Measurements from ENCODE around the gene CLDN16.
A peak's percentile ranks its signal among the peaks of the same experiment; 100 is the strongest.

The CLDN16 gene

GRCh38 chr3:190381441-190381840 is 6.5 kb upstream of the CLDN16 start:
- no peak for DNase-seq

- DNase-seq, result no peak
Measured at GRCh38 chr3:190382082-190382481, 5.9 kb upstream of the CLDN16 start.

- DNase-seq, result no peak
Measured at GRCh38 chr3:190384309-190384756, 3.6 kb upstream of the CLDN16 start.

DNA sequence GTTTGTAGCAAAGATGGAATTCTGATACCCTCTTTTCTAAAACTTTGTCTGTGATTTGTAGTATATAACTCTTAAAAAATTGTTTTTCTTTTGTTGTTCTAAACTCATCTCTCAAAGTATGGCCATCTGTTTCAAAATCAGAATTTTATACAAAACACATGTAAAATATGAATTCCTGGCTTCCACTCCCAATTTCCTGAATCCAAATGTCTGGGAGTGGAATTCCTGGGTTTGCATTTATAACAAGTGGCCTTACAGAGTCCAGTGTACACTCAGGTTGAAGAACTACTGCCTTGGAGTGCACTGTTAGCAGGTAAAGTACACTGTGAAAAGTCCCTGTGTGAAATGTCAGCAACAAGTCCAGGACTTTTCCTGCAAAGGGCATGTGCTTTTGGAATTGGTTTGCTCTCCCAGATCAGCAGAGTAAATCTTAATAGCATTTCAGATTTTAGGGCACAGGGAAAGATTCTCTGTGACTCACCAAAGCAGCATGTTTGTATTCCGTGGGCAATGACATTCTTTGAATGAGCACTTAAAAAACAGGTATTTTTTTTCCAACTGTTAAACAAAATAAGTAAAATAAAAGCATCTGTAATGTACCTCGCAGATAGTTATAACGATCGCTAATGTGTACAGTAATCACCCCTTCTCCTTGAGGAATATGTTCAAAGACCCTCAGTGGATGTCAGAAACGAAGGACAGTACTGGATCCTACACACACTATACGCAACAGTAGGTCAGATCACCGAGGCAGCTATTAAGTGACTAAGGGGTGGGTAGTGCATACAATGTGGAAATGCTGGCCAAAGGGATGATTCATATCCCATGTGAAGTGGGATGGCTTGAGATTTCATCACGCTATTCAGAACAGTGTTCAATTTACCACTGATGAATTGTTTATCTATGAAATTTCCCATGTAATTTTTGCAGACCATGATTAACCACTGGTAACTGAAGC is 2.0 kb upstream of the CLDN16 start:
- DNase-seq, result no peak

GRCh38 chr3:190388703-190389102 is 740 bp downstream of the CLDN16 start:
- no peak for DNase-seq

GRCh38 chr3:190396001-190396400 is 8.0 kb downstream of the CLDN16 start:
- DNase-seq, result no peak

GRCh38 chr3:190397889-190398288 is 9.9 kb downstream of the CLDN16 start:
- DNase-seq, result no peak

- no peak for DNase-seq
Measured at GRCh38 chr3:190399677-190400076, 11.7 kb downstream of the CLDN16 start.

- no peak for DNase-seq
Measured at GRCh38 chr3:190401963-190402362, 14.0 kb downstream of the CLDN16 start.

DNA sequence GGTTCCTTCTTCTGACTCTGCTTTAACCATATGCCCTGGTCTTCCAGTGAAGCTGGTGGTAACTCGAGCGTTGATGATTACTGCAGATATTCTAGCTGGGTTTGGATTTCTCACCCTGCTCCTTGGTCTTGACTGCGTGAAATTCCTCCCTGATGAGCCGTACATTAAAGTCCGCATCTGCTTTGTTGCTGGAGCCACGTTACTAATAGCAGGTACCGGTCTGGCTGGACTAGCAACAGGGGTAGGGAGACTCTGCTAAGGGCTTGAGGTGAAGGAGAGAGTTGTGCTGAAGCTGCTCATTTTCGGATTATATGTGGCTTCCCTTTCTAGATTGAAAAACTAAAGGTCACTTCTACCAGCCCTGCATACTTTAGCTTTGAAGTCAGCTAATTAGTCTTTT is 16.8 kb downstream of the CLDN16 start:
- no peak for DNase-seq

GRCh38 chr3:190414297-190414696 is 26.3 kb downstream of the CLDN16 start:
- no peak for DNase-seq

- no peak for DNase-seq
Measured at GRCh38 chr3:190424108-190424477, 36.1 kb downstream of the CLDN16 start.

DNA sequence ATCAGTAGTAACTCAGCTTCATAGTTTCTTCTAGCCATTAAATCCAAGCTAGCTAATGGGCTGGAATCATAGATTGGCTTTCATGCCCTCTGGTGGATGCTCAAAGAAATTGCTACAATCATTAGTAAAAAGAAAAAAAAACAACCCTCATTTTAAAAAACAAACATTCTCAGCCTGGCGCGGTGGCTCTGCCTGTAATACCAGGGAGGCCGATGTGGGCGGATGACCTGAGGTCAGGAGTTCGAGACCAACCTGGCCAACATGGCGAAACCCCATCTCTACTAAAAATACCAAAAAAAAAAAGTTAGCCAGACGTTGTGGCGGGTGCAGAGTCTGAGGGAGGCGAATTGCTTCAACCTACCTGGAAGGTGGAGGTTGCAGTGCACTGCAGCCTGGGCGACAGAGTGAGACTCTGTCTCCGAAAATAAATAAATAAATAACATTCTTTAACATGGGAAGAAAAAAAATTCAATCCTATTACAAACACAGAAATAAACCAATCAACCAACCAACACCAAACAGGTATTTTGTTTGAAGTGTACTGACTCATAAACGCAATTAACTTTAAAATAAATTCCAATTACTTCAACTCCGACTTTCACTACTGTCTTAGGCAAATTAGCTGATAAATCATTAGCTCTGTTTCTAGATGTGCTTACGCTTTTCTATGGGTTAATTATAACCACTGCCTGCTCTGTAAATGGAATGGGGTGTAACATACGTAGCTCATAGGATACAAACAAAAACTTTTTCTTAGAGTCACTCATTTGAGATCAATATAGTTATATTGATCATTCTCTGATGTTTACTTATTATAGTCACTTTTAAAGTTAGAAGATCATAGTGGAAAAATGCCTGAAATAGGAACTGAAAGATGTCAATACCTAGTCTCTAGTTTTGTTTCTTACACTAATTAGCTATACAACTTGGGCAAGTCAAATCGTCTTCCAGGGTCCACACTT is 36.8 kb downstream of the CLDN16 start:
- DNase-seq, result peak; percentile 25

- no peak for DNase-seq
Measured at GRCh38 chr3:190425833-190426232, 37.9 kb downstream of the CLDN16 start.

- DNase-seq, result no peak
Measured at GRCh38 chr3:190426806-190427507, 39.0 kb downstream of the CLDN16 start.

DNA sequence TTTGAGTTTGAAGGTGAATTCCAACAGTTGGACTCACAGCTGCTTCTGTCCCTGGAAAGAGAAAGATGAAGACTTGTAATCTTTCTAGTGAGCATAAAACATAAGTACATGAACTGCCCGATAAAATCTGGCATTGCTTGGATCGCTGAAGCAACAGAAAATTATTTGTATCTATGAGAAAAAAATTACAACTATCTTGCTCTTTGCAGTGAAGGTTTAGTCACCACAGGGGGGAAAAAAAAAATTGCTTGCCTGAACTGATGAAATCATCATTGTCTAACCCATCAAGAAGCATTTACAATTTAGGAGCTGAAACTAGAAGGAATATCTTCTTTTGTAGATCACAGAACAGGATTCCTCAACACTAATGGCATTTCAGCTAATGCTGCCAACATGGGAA is 41.7 kb downstream of the CLDN16 start:
- no peak for DNase-seq

GRCh38 chr3:190430906-190431305 is 42.9 kb downstream of the CLDN16 start:
- DNase-seq, result no peak

- DNase-seq, result no peak
Measured at GRCh38 chr3:190432216-190432615, 44.3 kb downstream of the CLDN16 start.

GRCh38 chr3:190433626-190434025 is 45.7 kb downstream of the CLDN16 start:
- DNase-seq, result no peak

DNA sequence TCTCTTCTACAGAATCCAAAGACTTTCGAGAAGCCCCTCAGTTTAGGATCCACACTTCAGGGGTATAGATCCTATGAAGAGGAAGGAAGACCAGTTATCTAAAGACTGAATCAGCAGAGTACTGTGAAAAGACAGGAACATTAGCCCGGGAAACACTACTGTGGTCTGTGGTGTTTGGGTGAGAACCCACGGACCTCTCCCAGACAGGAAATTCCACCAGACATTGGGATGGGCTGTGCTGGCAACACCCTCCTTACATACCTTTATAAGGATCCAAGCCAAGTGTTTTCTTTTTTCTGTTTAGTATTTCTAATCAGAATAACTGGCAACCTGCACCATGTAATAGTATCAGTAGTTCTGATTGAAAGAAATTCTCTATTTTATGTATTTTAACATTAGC is 47.7 kb downstream of the CLDN16 start:
- no peak for DNase-seq

GRCh38 chr3:190436331-190436730 is 48.4 kb downstream of the CLDN16 start:
- DNase-seq, result no peak

DNA sequence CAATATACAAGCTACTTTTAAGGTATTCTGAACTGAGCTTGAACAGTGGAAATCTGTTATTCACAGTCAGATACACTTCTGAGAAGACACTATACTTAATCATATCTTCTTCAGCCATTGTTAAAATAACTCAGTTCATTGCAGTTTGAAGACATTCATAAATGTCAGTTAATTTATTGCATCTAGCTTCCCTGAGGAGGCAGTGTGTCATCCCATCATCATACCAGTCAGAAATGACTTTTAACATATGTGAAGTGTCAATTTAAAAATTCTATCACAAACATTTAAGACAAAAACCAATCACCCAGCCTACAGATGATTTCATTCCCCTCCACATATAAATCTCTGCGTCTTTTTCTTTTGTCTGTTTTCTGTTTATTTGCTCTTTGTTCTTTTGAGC is 54.3 kb downstream of the CLDN16 start:
- no peak for DNase-seq

- DNase-seq, result no peak
Measured at GRCh38 chr3:190443257-190443656, 55.3 kb downstream of the CLDN16 start.
